Peyer's patch (tissue), 4 donors: Measurements from ENCODE around the gene OLA1. TPM values are rescaled to one million over a fixed set of nuclear protein-coding genes. Genes with fewer than 3 reads are reported as not detected.

Source experiments
- DNase-seq, 3 donors: peaks; one replicate each; pipeline ENCODE4 v3.0.0-alpha.2; 2017 to 2019
- H3K27ac ChIP-seq, 4 donors: fragments of 200-600 bp; sonication (generic); one replicate each; pipeline ENCODE4 v1.5.1; 2016 to 2019
- H3K27me3 ChIP-seq, 2 donors: fragments of 200-600 bp; sonication (generic); one replicate each; pipeline ENCODE4 v1.5.1; 2019
- H3K36me3 ChIP-seq, 3 donors: fragments of 200-600 bp; sonication (generic); one replicate each; pipeline ENCODE4 v1.5.1; 2016 to 2019
- H3K4me1 ChIP-seq, 4 donors: fragments of 200-600 bp; sonication (generic); one replicate each; pipeline ENCODE4 v1.5.1; 2016 to 2019
- H3K4me3 ChIP-seq, 4 donors: fragments of 200-600 bp; sonication (generic); 1 replicate in 3 of 4; 2 replicates in 1 of 4; pipeline ENCODE4 v1.5.1; 2016 to 2019; ENCODE audit warnings: mild to moderate bottlenecking in 1 of 4
- H3K9me3 ChIP-seq, 4 donors: fragments of 200-600 bp; sonication (generic); one replicate each; pipeline ENCODE4 v1.5.1; 2016 to 2019; ENCODE audit warnings: mild to moderate bottlenecking in 1 of 4
- CTCF ChIP-seq, 6 experiments: fragments of 450-650 bp in 4 of 6; fragments of 200-600 bp in 2 of 6; sonication (generic) in 1 of 6; IDR thresholded peaks; one replicate each; pipeline ENCODE4 v1.5.1; 2017 to 2019; ENCODE audit warnings: antibody characterized with exemption in 6 of 6, mild to moderate bottlenecking in 3 of 6, moderate library complexity in 1 of 6
- POLR2A ChIP-seq, 2 donors: fragments of 450-650 bp; IDR thresholded peaks; one replicate each; pipeline ENCODE4 v1.5.1; 2017; ENCODE audit warnings: antibody characterized with exemption in 2 of 2, mild to moderate bottlenecking in 2 of 2, moderate library complexity in 2 of 2
- total RNA-seq, 4 donors: library from RNA; depleted of rRNA; stranded (reverse); fragments of >200 nt; gene quantifications; one replicate each; pipeline ENCODE4 v1.1.0, GENCODE V29; 2016

OLA1 gene
- total RNA-seq, 4 donors from 2014 or later = 34.0 to 52.8 (median 35.5) TPM

GRCh38 chr2:174121612-174122011 lies 126.7 kb downstream of the OLA1 start:
- Histone ChIP-seq H3K27me3 (no peaks in the 10 kb centered on the region), H3K9me3 (no peaks in the 10 kb centered on the region), H3K4me3 (no peak overlapping the region), H3K27ac (no peak overlapping the region), H3K4me1 (no peaks in the 10 kb centered on the region), H3K36me3 (no peaks in the 10 kb centered on the region)
- TF ChIP-seq POLR2A (IDR thresholded peaks at IDR 0.05) (no peak), CTCF (IDR thresholded peaks at IDR 0.05) (no peak)
- no peak for DNase-seq

- no peaks in the 10 kb centered on the region for H3K4me1 ChIP-seq
- H3K36me3 ChIP-seq = no peaks in the 10 kb centered on the region
- H3K27me3 ChIP-seq = no peaks in the 10 kb centered on the region
- no peak overlapping the region for H3K27ac ChIP-seq
- no peak for TF ChIP-seq CTCF (IDR thresholded peaks at IDR 0.05)
- TF ChIP-seq POLR2A (IDR thresholded peaks at IDR 0.05) = no peak
- H3K4me3 ChIP-seq = no peak overlapping the region
- H3K9me3 ChIP-seq = no peaks in the 10 kb centered on the region
- DNase-seq = no peak
Observed at GRCh38 chr2:174121175-174121574, 127.2 kb downstream of the OLA1 start.

- Histone ChIP-seq H3K36me3 (no peaks in the 10 kb centered on the region), H3K4me1 (no peaks in the 10 kb centered on the region), H3K9me3 (no peaks in the 10 kb centered on the region), H3K27me3 (no peaks in the 10 kb centered on the region), H3K4me3 (no peak overlapping the region), H3K27ac (no peak overlapping the region)
- no peak for DNase-seq
- TF ChIP-seq CTCF (IDR thresholded peaks at IDR 0.05) (no peak), POLR2A (IDR thresholded peaks at IDR 0.05) (no peak)
Observed at GRCh38 chr2:174120346-174120745, 128.0 kb downstream of the OLA1 start.

GRCh38 chr2:174117951-174118930 lies 130.1 kb downstream of the OLA1 start:
- Histone ChIP-seq H3K27ac (no peak overlapping the region), H3K27me3 (no peaks in the 10 kb centered on the region), H3K4me1 (no peaks in the 10 kb centered on the region), H3K36me3 (no peaks in the 10 kb centered on the region), H3K9me3 (no peaks in the 10 kb centered on the region), H3K4me3 (no peak overlapping the region)
- no peak for TF ChIP-seq POLR2A (IDR thresholded peaks at IDR 0.05)
- no peak for TF ChIP-seq CTCF (IDR thresholded peaks at IDR 0.05)
- no peak for DNase-seq

- H3K36me3 ChIP-seq = no peaks in the 10 kb centered on the region
- DNase-seq = no peak
- H3K9me3 ChIP-seq = no peaks in the 10 kb centered on the region
- no peak overlapping the region for H3K27ac ChIP-seq
- H3K4me1 ChIP-seq = no peaks in the 10 kb centered on the region
- TF ChIP-seq CTCF (IDR thresholded peaks at IDR 0.05) = no peak
- TF ChIP-seq POLR2A (IDR thresholded peaks at IDR 0.05) = no peak
- no peaks in the 10 kb centered on the region for H3K27me3 ChIP-seq
- no peak overlapping the region for H3K4me3 ChIP-seq
Observed at GRCh38 chr2:174112073-174112472, 136.3 kb downstream of the OLA1 start.
